ENCODE measurements around the gene DPP10.

GRCh38 chr2:115678129-115678528 lies 1235.7 kb downstream of the DPP10 start:
- no peak for TF ChIP-seq CTCF (conservative IDR thresholded peaks at IDR 0.05; ENCODE audit: low read depth, low read length)
- TF ChIP-seq EZH2phosphoT487 (IDR thresholded peaks at IDR 0.05; ENCODE audit: borderline replicate concordance, low read length) = no peak
- TF ChIP-seq EZH2 (IDR thresholded peaks at IDR 0.05; ENCODE audit: low read length, unreplicated experiment) = no peak

Measured in PC-3 (cell line).